NCI-H187 treated with DMSO at 0.1 percent for 48 hours (cell line): Measurements from ENCODE around the gene AMN1.
"Not testable (repeated sequence)": the region's sequence is repeated elsewhere in the genome, so short reads cannot be mapped to it uniquely, and the experiment has no call there.

Experiments
- DNase-seq: peaks from one replicate; lab custom pipeline; 2025; lab: John Stamatoyannopoulos, UW

The AMN1 gene

GRCh38 chr12:31728917-31729640, at the start of gene AMN1:
Gene AMN1, minus strand, starts transcription at chr12:31729021. Its CDS starts 13 bp downstream, at chr12:31729008.
- peak; percentile 97 for DNase-seq

GRCh38 chr12:31773867-31774266, 45.0 kb upstream of the AMN1 start:
- no peak for DNase-seq

DNA sequence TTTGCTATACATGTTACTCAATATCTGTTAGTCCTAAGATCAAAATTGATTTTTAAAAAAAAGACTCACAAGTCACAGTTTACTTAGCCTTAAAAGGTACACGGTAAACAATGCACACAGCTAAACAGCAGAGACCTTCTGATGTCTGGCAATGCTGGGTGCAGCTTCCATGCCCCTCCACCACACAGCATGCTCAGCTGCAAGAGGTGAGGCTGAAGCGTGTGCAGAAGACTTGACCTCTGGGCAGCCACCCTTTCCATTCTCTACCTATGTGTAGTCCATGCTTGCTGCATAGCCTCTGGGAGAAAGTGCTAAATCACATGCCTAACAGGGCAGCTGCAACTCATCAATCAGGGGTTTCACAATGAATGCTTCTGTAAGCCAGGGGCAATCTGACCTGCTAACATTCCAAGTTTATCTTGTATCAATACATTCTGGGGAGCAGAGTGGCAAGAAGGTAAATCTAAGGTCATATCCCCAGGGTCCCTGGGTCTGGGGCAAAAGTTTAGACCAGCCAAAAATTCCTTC, 44.5 kb upstream of the AMN1 start:
- DNase-seq, result no peak

- DNase-seq, result no peak
Observed at GRCh38 chr12:31772685-31773222, 43.9 kb upstream of the AMN1 start.

DNA sequence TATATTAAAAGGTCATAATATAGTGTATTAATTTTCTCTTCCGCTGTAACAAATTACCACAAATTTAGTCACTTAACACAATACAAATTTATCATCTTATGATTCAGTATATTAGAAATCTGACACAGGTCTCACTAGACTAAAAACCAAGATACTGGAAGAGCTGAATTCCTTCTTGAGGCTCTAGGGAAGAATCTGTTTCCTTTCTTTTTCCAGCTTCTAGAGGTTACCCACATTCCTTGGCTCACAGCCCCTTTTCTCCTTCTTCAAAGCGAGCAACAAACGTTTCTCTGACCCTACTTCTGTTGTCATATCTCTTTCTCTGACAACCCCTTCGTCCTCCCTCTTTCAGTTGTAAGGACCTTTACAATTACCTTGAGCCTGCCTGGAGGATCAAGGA, 43.4 kb upstream of the AMN1 start:
- no peak for DNase-seq

- DNase-seq, result no peak
Observed at GRCh38 chr12:31768046-31768445, 39.2 kb upstream of the AMN1 start.

DNA sequence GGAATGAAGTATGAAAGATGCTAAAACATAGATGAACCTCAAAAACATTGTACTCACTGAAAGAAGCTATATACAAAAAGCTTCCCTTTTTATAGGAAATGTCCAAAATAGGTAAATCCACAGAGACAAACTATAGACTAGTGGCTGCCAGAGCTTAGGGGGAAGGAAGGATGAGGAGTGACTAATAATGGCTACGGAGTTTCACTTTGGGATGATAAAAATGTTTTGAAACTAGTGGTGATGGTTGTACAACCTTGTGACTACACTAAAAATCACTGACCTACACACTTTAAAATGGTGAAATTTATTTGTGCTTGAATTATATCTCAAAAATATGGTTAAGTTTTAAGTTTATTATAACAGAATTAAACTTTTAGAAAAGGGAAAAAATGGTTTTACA, 37.1 kb upstream of the AMN1 start:
- no peak for DNase-seq

GRCh38 chr12:31759632-31760459, 31.0 kb upstream of the AMN1 start:
- DNase-seq, result no peak

DNA sequence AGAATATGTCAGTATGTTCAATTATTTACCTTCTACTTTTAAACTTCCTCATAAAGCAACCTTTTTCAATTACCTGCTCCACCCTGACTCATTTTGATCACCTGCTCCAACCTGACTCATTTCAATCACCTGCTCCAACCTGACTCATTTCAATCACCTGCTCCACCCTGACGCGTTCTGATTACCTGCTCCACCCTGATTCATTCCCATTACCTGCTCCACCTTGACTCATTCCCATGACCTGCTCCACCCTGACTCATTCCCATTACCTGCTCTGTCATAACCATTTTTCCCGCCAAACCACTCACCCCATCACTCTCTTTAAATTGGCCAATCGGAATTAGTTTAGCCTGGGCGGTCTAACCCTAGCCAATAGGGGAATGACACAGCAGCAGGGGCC, 29.5 kb upstream of the AMN1 start:
- not testable (repeated sequence) for DNase-seq

- DNase-seq, result no peak
Observed at GRCh38 chr12:31756977-31757420, 28.2 kb upstream of the AMN1 start.

GRCh38 chr12:31752450-31752849, 23.6 kb upstream of the AMN1 start:
- DNase-seq, result no peak

- no peak for DNase-seq
Observed at GRCh38 chr12:31751085-31751484, 22.3 kb upstream of the AMN1 start.

DNA sequence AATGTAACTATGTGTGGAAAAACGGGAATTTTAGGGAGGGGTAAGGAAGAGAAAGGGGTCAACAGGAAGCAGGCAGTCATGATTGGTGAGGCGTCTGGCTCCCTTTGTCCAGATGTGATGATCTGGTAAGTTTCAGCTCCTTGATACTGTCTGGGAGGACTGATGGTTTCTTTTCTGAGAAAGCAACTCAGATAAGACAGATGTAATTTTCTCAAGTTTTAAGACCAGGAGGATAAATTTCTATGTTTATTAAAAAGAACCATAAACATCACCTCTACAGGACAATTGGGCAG, 21.9 kb upstream of the AMN1 start:
- DNase-seq, result no peak

- DNase-seq, result peak; percentile 96
Observed at GRCh38 chr12:31749024-31749704, 20.3 kb upstream of the AMN1 start.

DNA sequence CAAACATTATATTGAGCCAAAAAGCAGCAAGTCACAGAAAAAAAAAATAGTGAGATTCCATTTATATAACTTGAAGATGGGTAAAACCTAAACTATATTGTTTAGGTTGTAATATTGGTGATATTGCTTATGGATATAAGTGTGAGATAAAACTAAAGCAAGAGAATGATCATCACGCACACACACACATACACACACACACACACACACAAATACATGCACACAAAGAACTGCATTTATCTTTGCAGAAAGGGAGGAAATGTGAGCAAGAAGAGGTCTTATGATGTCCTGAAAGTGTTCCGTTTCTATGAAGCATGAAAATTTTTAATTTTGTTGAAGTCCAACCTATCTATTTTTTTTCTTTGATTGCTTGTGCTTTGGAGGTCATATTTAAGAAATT, 16.4 kb upstream of the AMN1 start:
- no peak for DNase-seq

DNA sequence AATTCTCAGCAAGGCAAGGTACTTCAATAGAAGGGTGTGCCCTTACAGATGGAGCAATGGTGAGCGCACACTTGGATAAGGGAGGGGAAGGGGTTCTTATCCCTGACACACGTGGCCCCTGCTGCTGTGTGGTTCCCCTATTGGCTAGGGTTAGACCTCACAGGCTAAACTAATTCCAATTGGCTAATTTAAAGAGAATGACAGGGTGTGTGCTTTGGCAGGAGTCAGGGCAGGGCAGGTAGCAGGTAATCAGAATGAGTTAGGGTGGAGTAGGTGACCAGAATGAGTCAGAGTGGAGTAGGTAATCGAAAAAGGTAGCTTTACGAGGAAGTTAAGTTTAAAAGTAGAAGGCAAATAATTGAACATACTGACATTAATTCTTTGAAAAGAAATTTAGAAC, 15.5 kb upstream of the AMN1 start:
- DNase-seq, result not testable (repeated sequence)

DNA sequence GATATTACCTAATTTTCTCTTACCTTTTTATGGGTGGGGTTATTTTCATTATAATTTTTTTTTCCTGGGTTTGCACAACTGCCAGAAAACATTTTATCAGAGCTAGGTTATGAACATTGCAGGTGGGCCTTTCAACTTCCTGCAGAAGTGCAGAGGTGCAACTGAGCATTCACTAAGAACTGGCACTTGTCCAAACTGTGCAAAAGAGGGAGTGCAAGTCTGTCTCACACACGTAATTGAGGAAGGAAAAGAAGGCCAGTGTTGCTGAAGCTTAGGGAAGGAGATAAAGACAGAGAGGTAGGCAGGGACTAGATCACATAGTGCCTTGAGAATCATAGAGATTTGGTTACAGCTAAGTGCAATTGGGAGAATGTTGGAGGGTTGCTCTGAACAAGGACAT, 14.1 kb upstream of the AMN1 start:
- DNase-seq, result no peak

DNA sequence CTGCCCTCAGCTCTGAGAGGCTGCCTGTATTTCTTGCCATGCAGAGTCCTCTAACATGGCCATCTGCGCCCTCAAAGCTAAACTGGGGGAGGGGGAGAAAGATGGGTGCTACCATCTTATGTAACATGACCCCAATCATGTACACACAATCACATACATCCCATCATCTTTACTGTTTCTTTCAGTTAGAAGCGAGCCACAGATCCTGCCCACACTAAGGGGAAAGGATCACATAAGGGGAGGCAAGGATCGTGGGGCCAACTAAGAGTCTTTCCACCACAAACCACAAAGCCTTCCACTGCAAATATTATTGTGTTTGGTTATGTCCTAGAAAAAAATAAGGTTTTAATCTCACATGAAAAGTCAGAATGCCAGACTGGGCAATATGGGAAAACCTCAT, 11.8 kb upstream of the AMN1 start:
- DNase-seq, result no peak

DNA sequence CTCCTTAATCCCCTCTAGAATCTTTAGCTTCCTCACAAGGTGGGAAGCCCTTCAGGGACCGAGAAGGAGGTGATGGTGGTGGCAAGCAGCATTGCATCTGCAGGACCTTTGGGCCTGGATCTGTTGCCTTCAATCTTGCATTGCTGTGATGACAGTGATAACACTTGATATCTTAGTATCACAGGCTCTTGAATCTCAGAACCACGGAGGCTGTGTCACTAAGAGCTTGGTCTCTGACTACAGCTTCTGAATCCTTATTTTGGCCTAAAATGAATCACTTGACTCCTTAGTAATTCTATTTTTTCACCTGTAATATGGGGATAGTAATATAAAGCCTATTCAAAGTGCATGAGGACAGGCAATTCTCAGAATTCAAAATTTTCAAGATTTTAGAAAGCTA, 8.9 kb upstream of the AMN1 start:
- no peak for DNase-seq

GRCh38 chr12:31737345-31737744, 8.5 kb upstream of the AMN1 start:
- DNase-seq, result no peak

- no peak for DNase-seq
Observed at GRCh38 chr12:31736472-31736871, 7.7 kb upstream of the AMN1 start.
